Endothelial cell of umbilical vein (primary cell): ENCODE data around the gene ARSB. TPM values are rescaled to one million over a fixed set of nuclear protein-coding genes. Genes with fewer than 3 reads are reported as not detected.
"Not testable (repeated sequence)": the region's sequence is repeated elsewhere in the genome, so short reads cannot be mapped to it uniquely, and the experiment has no call there.

Experiments used
- BruUV-seq: library from RNA; stranded (reverse); fragments of 400-500 nt; replicated peaks from 2 replicates; lab custom pipeline; 2021; lab: Mats Ljungman, UMichigan
- CTCF ChIA-PET: fragments of 300-600, 350-600 bp; sonication (Branson Sonifier 250); formaldehyde crosslinking; loops from one replicate; lab custom pipeline; 2021; ENCODE audit warnings: antibody characterized with exemption, inconsistent platforms; lab: Charles Lee
- POLR2A ChIA-PET: fragments of 300-600, 350-600 bp; sonication (Branson Sonifier 250); formaldehyde crosslinking; loops from one replicate; lab custom pipeline; 2021; ENCODE audit warnings: antibody characterized with exemption, inconsistent platforms; lab: Charles Lee
- DNase-seq: peaks from one replicate; pipeline ENCODE4 v3.0.0-alpha.2; 2011; ENCODE audit warnings: low read depth, low spot score
- FAIRE-seq: peaks from 2 replicates; lab custom pipeline; 2011; peaks lifted over from hg19 to GRCh38; lab: Jason Lieb, UNC
- H2AFZ ChIP-seq: 2 replicates; pipeline ENCODE4 v1.6.0; 2012; ENCODE audit warnings: low read depth, low read length, control low read depth, inconsistent platforms
- H3K27ac ChIP-seq: 2 replicates; pipeline ENCODE4 v1.5.1; 2011; ENCODE audit warnings: low read depth, mild to moderate bottlenecking, control low read depth, low read length, moderate library complexity; ENCODE audit not compliant: insufficient read depth
- H3K27me3 ChIP-seq, 2 experiments: 2 replicates each; pipeline versions ENCODE4 v1.6.0 to v1.6.1; 2011; ENCODE audit warnings: low read length in 2 of 2, mixed read lengths in 1 of 2; ENCODE audit not compliant: control insufficient read depth in 2 of 2, insufficient read depth in 2 of 2
- H3K36me3 ChIP-seq, 2 experiments: 2 replicates in 1 of 2; 3 replicates in 1 of 2; pipeline ENCODE4 v1.5.1; 2011; ENCODE audit warnings: low read length in 2 of 2, mild to moderate bottlenecking in 1 of 2, moderate library complexity in 1 of 2; ENCODE audit not compliant: control insufficient read depth in 2 of 2, insufficient read depth in 2 of 2; ENCODE audit errors: extremely low read depth in 1 of 2
- H3K4me1 ChIP-seq: 3 replicates; pipeline ENCODE4 v1.5.1; 2011; ENCODE audit warnings: mild to moderate bottlenecking, low read length; ENCODE audit not compliant: control insufficient read depth, insufficient read depth; ENCODE audit errors: extremely low read depth
- H3K4me2 ChIP-seq: 2 replicates; pipeline ENCODE4 v1.6.1; 2011; ENCODE audit warnings: low read length, control low read depth, mixed read lengths; ENCODE audit not compliant: insufficient read depth
- H3K4me3 ChIP-seq, 3 experiments: fragments of 200-600 bp in 1 of 3; sonication (generic), shearing (Covaris generic) in 1 of 3; replicated peaks in 1 of 3; 2 replicates each; pipeline ENCODE4 v1.5.1; 2011 to 2016; ENCODE audit warnings: control low read depth in 3 of 3, low read length in 3 of 3, mild to moderate bottlenecking in 2 of 3, inconsistent platforms in 1 of 3, low read depth in 1 of 3, moderate library complexity in 1 of 3; ENCODE audit not compliant: insufficient read depth in 1 of 3
- H3K79me2 ChIP-seq: 2 replicates; pipeline ENCODE4 v1.6.0; 2012; ENCODE audit warnings: low read length, inconsistent platforms; ENCODE audit not compliant: control insufficient read depth, insufficient read depth
- H3K9ac ChIP-seq: replicated peaks from 2 replicates; pipeline ENCODE3; 2011; ENCODE audit warnings: low read length, control low read depth; ENCODE audit not compliant: insufficient read depth; ENCODE audit errors: extremely low read depth
- H3K9me1 ChIP-seq: replicated peaks from 3 replicates; pipeline ENCODE4 v1.6.0; 2011; ENCODE audit warnings: mild to moderate bottlenecking, low read length; ENCODE audit not compliant: control insufficient read depth, insufficient read depth; ENCODE audit errors: extremely low read depth
- H3K9me3 ChIP-seq: replicated peaks from 2 replicates; pipeline ENCODE4 v1.5.1; 2012; ENCODE audit warnings: low read length, inconsistent platforms; ENCODE audit not compliant: control insufficient read depth, insufficient read depth
- H4K20me1 ChIP-seq: replicated peaks from 2 replicates; pipeline ENCODE3; 2011; ENCODE audit warnings: mild to moderate bottlenecking, low read length; ENCODE audit not compliant: control insufficient read depth, insufficient read depth; ENCODE audit errors: extremely low read depth
- FOS ChIP-seq: IDR thresholded peaks from 2 replicates; pipeline ENCODE4 v1.6.1; 2011; ENCODE audit warnings: mild to moderate bottlenecking, low read length, moderate library complexity, borderline replicate concordance; ENCODE audit not compliant: insufficient read depth
- GATA2 ChIP-seq: IDR thresholded peaks from 2 replicates; pipeline ENCODE4 v1.7.0; 2011; ENCODE audit warnings: low read depth, mild to moderate bottlenecking, moderate library complexity, mixed read lengths, low read length; ENCODE audit not compliant: insufficient read length, insufficient read depth
- dilution Hi-C: fragments of 300-500 bp; cut with MboI; formaldehyde crosslinking; loops from one replicate; pipeline ENCODE4 v1.15.0; 2019; ENCODE audit warnings: low sequenced_read_pairs; ENCODE audit not compliant: extremely low pct_ligation_motif_present
- intact Hi-C: fragments of 100-400 bp; cut with micrococcal nuclease; formaldehyde crosslinking; loops from one replicate; pipeline ENCODE4 v1.10.0; 2022
- polyA plus RNA-seq, 4 experiments: library from polyadenylated mRNA; depleted of rRNA in 3 of 4; stranded (reverse) in 3 of 4; unstranded in 1 of 4; fragments of >200 nt; gene quantifications; 2 replicates each; pipeline versions ENCODE4 v1.2.1 to v1.2.3, GENCODE V29; 2011 to 2012; ENCODE audit warnings: missing spikeins in 1 of 4
- total RNA-seq: library from RNA; stranded (reverse); gene quantifications from 2 replicates; pipeline ENCODE4 v1.2.3, GENCODE V29; 2021
- TF ChIP-seq, protein P1 (sequence below), 2 donors: IDR thresholded peaks; 1 replicate in 1 of 2; 2 replicates in 1 of 2; pipeline ENCODE4 v1.5.1; 2011; ENCODE audit warnings: low read length in 2 of 2, mild to moderate bottlenecking in 2 of 2, moderate library complexity in 2 of 2, control low read depth in 1 of 2, inconsistent platforms in 1 of 2, low read depth in 1 of 2; ENCODE audit not compliant: insufficient read depth in 1 of 2; ENCODE audit errors: extremely low read depth in 1 of 2
- TF ChIP-seq, protein P2 (sequence below): IDR thresholded peaks from 2 replicates; pipeline ENCODE4 v1.6.1; 2011; ENCODE audit not compliant: insufficient read depth, insufficient read length

Gene ARSB
- total and polyA plus RNA-seq, 2 donors (not counting 3 experiments of a cell fraction or from before 2014, with no cell fraction given) = 17.2 to 25.8 TPM

DNA sequence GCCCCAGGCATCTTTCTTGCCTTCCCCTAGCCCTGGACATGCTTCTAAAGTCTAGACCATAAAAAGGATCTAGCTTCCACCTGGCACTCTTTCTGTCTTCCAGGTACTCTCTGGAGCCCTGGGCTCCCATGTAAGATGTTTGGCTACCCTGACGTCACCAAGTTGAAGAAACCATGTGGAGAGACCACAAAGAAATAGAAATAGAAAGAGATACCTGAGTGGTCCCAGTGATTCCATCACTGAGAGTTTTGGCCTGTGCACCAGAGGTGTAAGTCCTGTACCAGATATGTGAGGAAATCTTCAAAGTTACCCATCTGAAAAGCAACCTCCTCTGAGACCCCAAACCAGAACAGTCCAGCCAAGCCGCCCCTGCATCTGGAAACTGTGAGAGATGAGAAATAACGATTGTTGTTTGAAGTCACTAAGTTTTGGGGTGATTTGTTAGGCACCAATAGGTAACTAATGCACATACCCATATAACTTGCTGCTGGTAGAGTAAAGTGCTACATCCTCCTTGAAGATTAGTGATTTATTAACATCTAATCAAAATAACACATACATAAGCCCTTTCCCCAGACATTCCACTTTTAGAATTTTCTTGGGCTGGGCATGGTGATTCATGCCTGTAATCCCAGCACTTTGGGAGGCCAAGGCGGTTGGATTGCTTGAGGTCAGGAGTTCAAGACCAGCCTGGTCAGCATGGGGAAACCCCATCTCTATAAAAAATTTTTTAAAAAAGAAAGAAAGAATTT, 250.8 kb downstream of the ARSB start:
- intact Hi-C loops = no loop called here
- POLR2A ChIA-PET = no interaction called here
- Histone ChIP-seq H3K4me2 (no peak overlapping the region), H3K4me1 (no peaks in the 10 kb centered on the region), H3K27ac (no peak overlapping the region), H3K9me1 (no peaks in the 10 kb centered on the region), H2AFZ (no peak overlapping the region), H3K9ac (no peak overlapping the region), H3K36me3 (no peaks in the 10 kb centered on the region), H4K20me1 (no peaks in the 10 kb centered on the region), H3K27me3 (no peaks in the 10 kb centered on the region), H3K4me3 (no peak overlapping the region), H3K79me2 (no peaks in the 10 kb centered on the region), H3K9me3 (no peaks in the 10 kb centered on the region)
- TF ChIP-seq, protein P1, sequence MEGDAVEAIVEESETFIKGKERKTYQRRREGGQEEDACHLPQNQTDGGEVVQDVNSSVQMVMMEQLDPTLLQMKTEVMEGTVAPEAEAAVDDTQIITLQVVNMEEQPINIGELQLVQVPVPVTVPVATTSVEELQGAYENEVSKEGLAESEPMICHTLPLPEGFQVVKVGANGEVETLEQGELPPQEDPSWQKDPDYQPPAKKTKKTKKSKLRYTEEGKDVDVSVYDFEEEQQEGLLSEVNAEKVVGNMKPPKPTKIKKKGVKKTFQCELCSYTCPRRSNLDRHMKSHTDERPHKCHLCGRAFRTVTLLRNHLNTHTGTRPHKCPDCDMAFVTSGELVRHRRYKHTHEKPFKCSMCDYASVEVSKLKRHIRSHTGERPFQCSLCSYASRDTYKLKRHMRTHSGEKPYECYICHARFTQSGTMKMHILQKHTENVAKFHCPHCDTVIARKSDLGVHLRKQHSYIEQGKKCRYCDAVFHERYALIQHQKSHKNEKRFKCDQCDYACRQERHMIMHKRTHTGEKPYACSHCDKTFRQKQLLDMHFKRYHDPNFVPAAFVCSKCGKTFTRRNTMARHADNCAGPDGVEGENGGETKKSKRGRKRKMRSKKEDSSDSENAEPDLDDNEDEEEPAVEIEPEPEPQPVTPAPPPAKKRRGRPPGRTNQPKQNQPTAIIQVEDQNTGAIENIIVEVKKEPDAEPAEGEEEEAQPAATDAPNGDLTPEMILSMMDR (IDR thresholded peaks at IDR 0.05; ENCODE audit: extremely low read depth in 1 of 2, insufficient read depth in 1 of 2, low read depth in 1 of 2, low read length in 2 of 2) = no peak
- TF ChIP-seq, protein P2, sequence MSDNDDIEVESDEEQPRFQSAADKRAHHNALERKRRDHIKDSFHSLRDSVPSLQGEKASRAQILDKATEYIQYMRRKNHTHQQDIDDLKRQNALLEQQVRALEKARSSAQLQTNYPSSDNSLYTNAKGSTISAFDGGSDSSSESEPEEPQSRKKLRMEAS = no peak
- TF ChIP-seq FOS (no peak), GATA2 (no peak)
- CTCF ChIA-PET = no interaction called here
- no TSS peak for BruUV-seq
- dilution Hi-C loops = no loop called here
- no peak for DNase-seq
- no peak for FAIRE-seq

DNA sequence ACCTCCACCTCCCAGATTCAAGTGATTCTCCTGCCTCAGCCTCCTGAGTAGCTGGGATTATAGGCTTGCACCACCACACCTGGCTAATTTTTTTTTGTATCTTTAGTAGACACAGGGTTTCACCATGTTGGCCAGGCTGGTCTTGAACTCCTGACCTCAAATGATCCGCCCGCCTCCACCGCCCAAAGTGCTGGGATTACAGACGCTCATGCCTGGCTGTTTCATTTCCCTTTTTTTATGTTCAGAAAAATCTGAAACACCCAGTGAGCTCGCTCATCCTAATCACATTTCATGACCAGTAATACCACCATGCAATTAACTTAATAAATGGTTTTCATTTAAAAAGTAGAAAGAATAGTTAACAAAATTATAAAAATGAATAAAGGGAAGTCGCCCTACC, 252.4 kb downstream of the ARSB start:
- H3K36me3 ChIP-seq, H3K27me3 ChIP-seq, BruUV-seq, H3K27ac ChIP-seq, H3K9me1 ChIP-seq, CTCF ChIA-PET, H2AFZ ChIP-seq, POLR2A ChIA-PET, FAIRE-seq, H3K4me2 ChIP-seq, H4K20me1 ChIP-seq, H3K4me1 ChIP-seq, H3K9ac ChIP-seq, dilution Hi-C loops, H3K4me3 ChIP-seq, H3K79me2 ChIP-seq, H3K9me3 ChIP-seq, intact Hi-C loops, DNase-seq: not testable (repeated sequence)
